Neural cell (in vitro differentiated cells): ENCODE results near the gene FAM184A. TPM values are rescaled to one million over a fixed set of nuclear protein-coding genes. Genes with fewer than 3 reads are reported as not detected.
"Not testable (repeated sequence)": the region's sequence is repeated elsewhere in the genome, so short reads cannot be mapped to it uniquely, and the experiment has no call there.

Experiments
- H2AFZ ChIP-seq: fragments of 200-600, 300-800 bp; sonication (generic), shearing (Covaris generic); 2 replicates; pipeline ENCODE4 v1.6.0; 2014; ENCODE audit warnings: low read depth, mild to moderate bottlenecking, antibody characterized with exemption, low read length, moderate library complexity
- H3F3A ChIP-seq: fragments of 200-600 bp; shearing (Covaris generic); 2 replicates; pipeline ENCODE4 v1.6.1; 2016; ENCODE audit warnings: mild to moderate bottlenecking, moderate library complexity, mixed read lengths, antibody characterized with exemption, low read length; ENCODE audit not compliant: insufficient read depth, poor library complexity, severe bottlenecking
- H3K27ac ChIP-seq: fragments of 200-600, 300-800 bp; sonication (generic), shearing (Covaris generic); 2 replicates; pipeline ENCODE4 v1.5.1; 2014; ENCODE audit warnings: mild to moderate bottlenecking, low read length, moderate library complexity
- H3K27me3 ChIP-seq: fragments of 300-800, 200-600 bp; sonication (generic), shearing (Covaris generic); 2 replicates; pipeline ENCODE4 v1.6.0; 2014; ENCODE audit warnings: mild to moderate bottlenecking, low read depth, low read length, moderate library complexity; ENCODE audit not compliant: insufficient read depth
- H3K36me3 ChIP-seq: fragments of 300-800, 200-600 bp; sonication (generic), shearing (Covaris generic); 2 replicates; pipeline ENCODE4 v1.5.1; 2014; ENCODE audit warnings: mild to moderate bottlenecking, antibody characterized with exemption, low read length, moderate library complexity; ENCODE audit not compliant: insufficient read depth
- H3K4me2 ChIP-seq: fragments of 300-800, 200-600 bp; sonication (generic), shearing (Covaris generic); 2 replicates; pipeline ENCODE4 v1.6.0; 2014; ENCODE audit warnings: mild to moderate bottlenecking, low read length
- H3K4me3 ChIP-seq: fragments of 300-800, 200-600 bp; sonication (generic), shearing (Covaris generic); 2 replicates; pipeline ENCODE4 v1.5.1; 2014; ENCODE audit warnings: mild to moderate bottlenecking, low read length, moderate library complexity
- H3K79me2 ChIP-seq: fragments of 200-600 bp; shearing (Covaris generic); replicated peaks from 2 replicates; pipeline ENCODE4 v1.6.0; 2014; ENCODE audit warnings: mild to moderate bottlenecking, low read length, moderate library complexity; ENCODE audit not compliant: insufficient read depth
- H3K9ac ChIP-seq: fragments of 300-800, 200-600 bp; sonication (generic), shearing (Covaris generic); 2 replicates; pipeline ENCODE4 v1.6.1; 2016; ENCODE audit warnings: mild to moderate bottlenecking, low read length, mixed read lengths
- H3K9me2 ChIP-seq: fragments of 200-600 bp; shearing (Covaris generic); 2 replicates; pipeline ENCODE4 v1.6.1; 2016; ENCODE audit warnings: mild to moderate bottlenecking, low read length, mixed read lengths; ENCODE audit not compliant: insufficient read depth
- H3K9me3 ChIP-seq: fragments of 200-600, 300-800 bp; sonication (generic), shearing (Covaris generic); 2 replicates; pipeline ENCODE4 v1.6.1; 2016; ENCODE audit warnings: mild to moderate bottlenecking, mixed run types, low read length, moderate library complexity, mixed read lengths
- H4K20me1 ChIP-seq: fragments of 200-600 bp; shearing (Covaris generic); 2 replicates; pipeline ENCODE4 v1.6.1; 2016; ENCODE audit warnings: mild to moderate bottlenecking, mixed run types; ENCODE audit not compliant: insufficient read depth
- CTCF ChIP-seq: fragments of 450-650 bp; IDR thresholded peaks from 2 replicates; pipeline ENCODE4 v1.5.1; 2014; ENCODE audit warnings: antibody characterized with exemption, mild to moderate bottlenecking, moderate library complexity; ENCODE audit not compliant: poor library complexity, severe bottlenecking
- EP300 ChIP-seq: fragments of 450-650 bp; conservative IDR thresholded peaks from 2 replicates; pipeline ENCODE4 v1.6.1; 2014; ENCODE audit warnings: antibody characterized with exemption, mild to moderate bottlenecking, moderate library complexity; ENCODE audit not compliant: poor library complexity, severe bottlenecking
- EZH2 ChIP-seq: fragments of 200-600, 300-800 bp; shearing (Covaris generic), sonication (generic); IDR thresholded peaks from 2 replicates; pipeline ENCODE4 v1.6.1; 2014; ENCODE audit warnings: antibody characterized with exemption, low read length, borderline replicate concordance, mild to moderate bottlenecking; ENCODE audit not compliant: insufficient read depth, poor library complexity, severe bottlenecking
- MXI1 ChIP-seq: fragments of 450-650 bp; conservative IDR thresholded peaks from 2 replicates; pipeline ENCODE4 v1.6.1; 2014; ENCODE audit warnings: antibody characterized with exemption, mild to moderate bottlenecking; ENCODE audit not compliant: poor library complexity, severe bottlenecking
- POLR2AphosphoS5 ChIP-seq: IDR thresholded peaks from 2 replicates; pipeline ENCODE4 v1.6.1; 2012
- RAD21 ChIP-seq: fragments of 450-650 bp; conservative IDR thresholded peaks from 2 replicates; pipeline ENCODE4 v1.6.1; 2014; ENCODE audit warnings: antibody characterized with exemption, mild to moderate bottlenecking, moderate library complexity
- REST ChIP-seq: IDR thresholded peaks from 2 replicates; pipeline ENCODE4 v1.6.1; 2012; ENCODE audit warnings: borderline replicate concordance
- SMC3 ChIP-seq: fragments of 450-650 bp; conservative IDR thresholded peaks from 2 replicates; pipeline ENCODE4 v1.6.1; 2014; ENCODE audit warnings: antibody characterized with exemption, mild to moderate bottlenecking, moderate library complexity; ENCODE audit not compliant: poor library complexity
- TAF1 ChIP-seq: IDR thresholded peaks from 2 replicates; pipeline ENCODE4 v1.6.1; 2012; ENCODE audit warnings: low read depth
- polyA plus RNA-seq: library from polyadenylated mRNA; depleted of rRNA; stranded (reverse); fragments of >200 nt; gene quantifications from 2 replicates; pipeline ENCODE4 v1.2.3, GENCODE V29; 2014

The FAM184A gene
- polyA plus RNA-seq, 1 donor from 2014 or later, result 47.5 TPM

GRCh38 chr6:119119062-119119461 is 40.6 kb upstream of the FAM184A start:
- not testable (repeated sequence) for H3K79me2 ChIP-seq, H3K36me3 ChIP-seq, H3F3A ChIP-seq, H4K20me1 ChIP-seq, H3K4me3 ChIP-seq, H2AFZ ChIP-seq, H3K9ac ChIP-seq, H3K27me3 ChIP-seq, H3K9me2 ChIP-seq, H3K27ac ChIP-seq, H3K9me3 ChIP-seq, H3K4me2 ChIP-seq

- Histone ChIP-seq H3K27me3 (no peaks in the 10 kb centered on the region), H3F3A (no peaks in the 10 kb centered on the region), H3K9ac (no peak overlapping the region), H3K36me3 (no peaks in the 10 kb centered on the region), H3K27ac (no peak overlapping the region), H3K4me2 (no peak overlapping the region), H3K79me2 (no peaks in the 10 kb centered on the region), H3K9me3 (no peaks in the 10 kb centered on the region), H2AFZ (no peak overlapping the region), H3K4me3 (no peak overlapping the region), H3K9me2 (no peaks in the 10 kb centered on the region), H4K20me1 (no peaks in the 10 kb centered on the region)
- no peak for TF ChIP-seq MXI1
- no peak for TF ChIP-seq EZH2
- TF ChIP-seq RAD21, result no peak
- no peak for TF ChIP-seq SMC3
- TF ChIP-seq EP300, result no peak
- no peak for TF ChIP-seq TAF1
- no peak for TF ChIP-seq CTCF
- TF ChIP-seq POLR2AphosphoS5, result no peak
- no peak for TF ChIP-seq REST
These were observed 38.3 kb upstream of the FAM184A start for GRCh38 chr6:119116712-119117281.

GRCh38 chr6:119113961-119114360 is 35.5 kb upstream of the FAM184A start:
- H3K9ac ChIP-seq, result no peak overlapping the region
- no peaks in the 10 kb centered on the region for H3F3A ChIP-seq
- no peaks in the 10 kb centered on the region for H3K9me2 ChIP-seq
- TF ChIP-seq POLR2AphosphoS5, result no peak
- TF ChIP-seq MXI1, result no peak
- no peak for TF ChIP-seq TAF1
- no peak for TF ChIP-seq EP300
- no peak for TF ChIP-seq RAD21
- TF ChIP-seq EZH2, result no peak
- TF ChIP-seq SMC3, result no peak
- TF ChIP-seq CTCF, result no peak
- no peak for TF ChIP-seq REST
- no peaks in the 10 kb centered on the region for H3K9me3 ChIP-seq
- no peaks in the 10 kb centered on the region for H4K20me1 ChIP-seq
- H3K27ac ChIP-seq, result no peak overlapping the region
- no peak overlapping the region for H2AFZ ChIP-seq
- H3K4me3 ChIP-seq, result no peak overlapping the region
- H3K4me2 ChIP-seq, result no peak overlapping the region
- no peaks in the 10 kb centered on the region for H3K27me3 ChIP-seq
- no peaks in the 10 kb centered on the region for H3K36me3 ChIP-seq
- H3K79me2 ChIP-seq, result no peaks in the 10 kb centered on the region
